Vagina (tissue), 2 donors: Measurements from ENCODE around the gene CHD6.

Experiments
- POLR2A ChIP-seq, 2 donors: fragments of 450-650 bp; IDR thresholded peaks; one replicate each; pipeline ENCODE4 v1.6.1; 2017; ENCODE audit warnings: antibody characterized with exemption in 2 of 2, mild to moderate bottlenecking in 2 of 2, moderate library complexity in 2 of 2
- POLR2AphosphoS5 ChIP-seq, 2 donors: sonication (generic); formaldehyde crosslinking; IDR thresholded peaks; one replicate each; pipeline ENCODE4 v1.9.0; 2017; ENCODE audit warnings: antibody characterized with exemption in 2 of 2, mild to moderate bottlenecking in 2 of 2, low read depth in 1 of 2; ENCODE audit not compliant: insufficient read depth in 1 of 2
- TF ChIP-seq, protein P1 (sequence below), 3 experiments: fragments of 450-650 bp in 2 of 3; fragments of 200-600 bp in 1 of 3; sonication (generic) in 1 of 3; IDR thresholded peaks; one replicate each; pipeline ENCODE4 v1.5.1; 2017 to 2019; ENCODE audit warnings: antibody characterized with exemption in 3 of 3, mild to moderate bottlenecking in 2 of 3, moderate library complexity in 2 of 3

DNA sequence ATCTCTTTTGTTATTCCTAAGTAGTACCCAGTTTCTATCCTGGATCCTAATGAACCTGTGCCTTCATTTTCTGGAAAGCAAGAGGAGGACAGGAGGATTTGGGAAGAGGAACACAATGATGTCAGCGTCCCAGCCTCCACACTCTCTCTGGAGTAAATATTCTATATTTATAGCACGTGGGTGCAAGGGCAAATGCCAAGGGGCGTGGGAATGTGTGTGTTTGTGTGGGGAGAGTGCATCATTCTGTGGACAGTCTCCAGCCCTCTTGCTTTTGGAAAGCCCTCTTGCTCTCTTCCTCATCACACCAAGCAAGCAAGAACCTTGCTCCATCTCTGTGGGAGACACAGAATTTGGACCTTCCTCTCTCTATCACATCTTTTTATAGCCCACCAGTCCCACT, 148.3 kb downstream of the CHD6 start:
- TF ChIP-seq POLR2AphosphoS5 (IDR thresholded peaks at IDR 0.05; ENCODE audit: insufficient read depth in 1 of 2, low read depth in 1 of 2) (no peak), POLR2A (IDR thresholded peaks at IDR 0.05) (no peak)
- TF ChIP-seq, protein P1, sequence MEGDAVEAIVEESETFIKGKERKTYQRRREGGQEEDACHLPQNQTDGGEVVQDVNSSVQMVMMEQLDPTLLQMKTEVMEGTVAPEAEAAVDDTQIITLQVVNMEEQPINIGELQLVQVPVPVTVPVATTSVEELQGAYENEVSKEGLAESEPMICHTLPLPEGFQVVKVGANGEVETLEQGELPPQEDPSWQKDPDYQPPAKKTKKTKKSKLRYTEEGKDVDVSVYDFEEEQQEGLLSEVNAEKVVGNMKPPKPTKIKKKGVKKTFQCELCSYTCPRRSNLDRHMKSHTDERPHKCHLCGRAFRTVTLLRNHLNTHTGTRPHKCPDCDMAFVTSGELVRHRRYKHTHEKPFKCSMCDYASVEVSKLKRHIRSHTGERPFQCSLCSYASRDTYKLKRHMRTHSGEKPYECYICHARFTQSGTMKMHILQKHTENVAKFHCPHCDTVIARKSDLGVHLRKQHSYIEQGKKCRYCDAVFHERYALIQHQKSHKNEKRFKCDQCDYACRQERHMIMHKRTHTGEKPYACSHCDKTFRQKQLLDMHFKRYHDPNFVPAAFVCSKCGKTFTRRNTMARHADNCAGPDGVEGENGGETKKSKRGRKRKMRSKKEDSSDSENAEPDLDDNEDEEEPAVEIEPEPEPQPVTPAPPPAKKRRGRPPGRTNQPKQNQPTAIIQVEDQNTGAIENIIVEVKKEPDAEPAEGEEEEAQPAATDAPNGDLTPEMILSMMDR (IDR thresholded peaks at IDR 0.05): no peak
